Inferior parietal cortex (tissue), 1 donor: ENCODE results near the gene ZNF335.
A peak's percentile ranks its signal among the peaks of the same experiment; 100 is the strongest.

ENCODE experiments used
- DNase-seq: peaks from one replicate; pipeline ENCODE4 v3.0.0-alpha.2; 2016; ENCODE audit errors: extremely low spot score

The ZNF335 gene, protein sequence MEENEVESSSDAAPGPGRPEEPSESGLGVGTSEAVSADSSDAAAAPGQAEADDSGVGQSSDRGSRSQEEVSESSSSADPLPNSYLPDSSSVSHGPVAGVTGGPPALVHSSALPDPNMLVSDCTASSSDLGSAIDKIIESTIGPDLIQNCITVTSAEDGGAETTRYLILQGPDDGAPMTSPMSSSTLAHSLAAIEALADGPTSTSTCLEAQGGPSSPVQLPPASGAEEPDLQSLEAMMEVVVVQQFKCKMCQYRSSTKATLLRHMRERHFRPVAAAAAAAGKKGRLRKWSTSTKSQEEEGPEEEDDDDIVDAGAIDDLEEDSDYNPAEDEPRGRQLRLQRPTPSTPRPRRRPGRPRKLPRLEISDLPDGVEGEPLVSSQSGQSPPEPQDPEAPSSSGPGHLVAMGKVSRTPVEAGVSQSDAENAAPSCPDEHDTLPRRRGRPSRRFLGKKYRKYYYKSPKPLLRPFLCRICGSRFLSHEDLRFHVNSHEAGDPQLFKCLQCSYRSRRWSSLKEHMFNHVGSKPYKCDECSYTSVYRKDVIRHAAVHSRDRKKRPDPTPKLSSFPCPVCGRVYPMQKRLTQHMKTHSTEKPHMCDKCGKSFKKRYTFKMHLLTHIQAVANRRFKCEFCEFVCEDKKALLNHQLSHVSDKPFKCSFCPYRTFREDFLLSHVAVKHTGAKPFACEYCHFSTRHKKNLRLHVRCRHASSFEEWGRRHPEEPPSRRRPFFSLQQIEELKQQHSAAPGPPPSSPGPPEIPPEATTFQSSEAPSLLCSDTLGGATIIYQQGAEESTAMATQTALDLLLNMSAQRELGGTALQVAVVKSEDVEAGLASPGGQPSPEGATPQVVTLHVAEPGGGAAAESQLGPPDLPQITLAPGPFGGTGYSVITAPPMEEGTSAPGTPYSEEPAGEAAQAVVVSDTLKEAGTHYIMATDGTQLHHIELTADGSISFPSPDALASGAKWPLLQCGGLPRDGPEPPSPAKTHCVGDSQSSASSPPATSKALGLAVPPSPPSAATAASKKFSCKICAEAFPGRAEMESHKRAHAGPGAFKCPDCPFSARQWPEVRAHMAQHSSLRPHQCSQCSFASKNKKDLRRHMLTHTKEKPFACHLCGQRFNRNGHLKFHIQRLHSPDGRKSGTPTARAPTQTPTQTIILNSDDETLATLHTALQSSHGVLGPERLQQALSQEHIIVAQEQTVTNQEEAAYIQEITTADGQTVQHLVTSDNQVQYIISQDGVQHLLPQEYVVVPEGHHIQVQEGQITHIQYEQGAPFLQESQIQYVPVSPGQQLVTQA (N-terminal part only)

DNA sequence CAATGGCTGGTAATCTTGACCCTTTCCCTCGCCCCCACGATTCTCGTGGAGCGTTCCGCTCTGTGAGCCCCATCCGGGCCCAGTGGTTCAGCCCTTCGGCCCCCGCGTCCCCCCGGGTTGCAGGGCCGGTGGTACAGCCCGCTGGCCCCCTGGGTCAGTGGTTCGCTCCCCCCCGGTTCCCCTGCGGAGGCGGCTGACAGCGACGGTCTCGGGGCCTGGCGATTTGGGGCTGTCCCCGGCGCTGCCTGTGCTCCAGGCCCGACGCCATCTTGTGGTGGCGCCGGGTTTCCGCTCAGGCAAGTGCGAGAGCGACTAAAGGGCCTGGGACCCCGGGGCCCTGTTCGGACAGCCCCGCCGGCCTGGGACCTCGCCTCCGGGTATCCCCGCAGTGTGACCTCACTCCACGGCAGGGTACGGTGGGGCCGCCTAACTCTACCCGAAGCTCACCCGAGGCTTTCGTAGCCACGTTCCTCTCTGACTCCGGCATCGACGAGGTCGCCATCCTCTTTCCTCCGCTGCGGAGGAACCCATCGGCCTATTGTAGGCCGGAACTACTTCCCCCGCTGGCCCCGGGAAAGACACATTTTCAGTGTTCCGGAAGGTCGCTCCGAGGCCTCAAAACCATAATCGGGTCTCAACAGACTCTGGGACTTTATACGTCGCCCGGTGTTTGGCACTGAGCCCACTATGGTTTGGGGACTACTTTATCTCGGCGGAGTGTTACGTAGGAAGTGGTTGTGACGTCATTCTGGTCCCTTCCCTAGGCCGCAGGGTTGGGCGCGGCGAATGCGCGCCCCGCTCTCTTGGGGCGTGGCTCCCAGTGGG lies at the start of gene ZNF335:
Gene ZNF335, minus strand, starts transcription at position 529 of the 825 bp plus-strand sequence. CDS start 793 bp downstream, outside the sequence.
- DNase-seq: peak; percentile 95

DNA sequence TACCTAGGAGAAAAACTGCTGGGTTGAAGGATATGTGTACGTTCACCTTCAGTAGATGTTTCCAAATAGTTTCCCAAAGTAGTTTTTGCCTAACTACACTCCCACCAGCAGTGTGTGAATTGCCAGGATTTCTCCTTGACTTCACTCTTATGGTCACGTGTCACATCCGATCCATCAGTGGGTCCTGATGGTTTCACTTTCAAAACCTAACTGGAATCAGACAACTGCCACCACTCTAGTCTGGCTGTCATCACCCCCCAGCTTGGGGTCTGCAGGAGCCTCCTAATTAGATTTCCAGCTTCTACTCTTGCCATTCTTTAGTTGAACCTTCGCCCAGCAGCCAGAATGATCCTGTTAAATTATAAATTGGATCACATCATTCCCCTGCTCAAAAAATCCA lies 48.6 kb upstream of the ZNF335 start:
- no peak for DNase-seq

DNA sequence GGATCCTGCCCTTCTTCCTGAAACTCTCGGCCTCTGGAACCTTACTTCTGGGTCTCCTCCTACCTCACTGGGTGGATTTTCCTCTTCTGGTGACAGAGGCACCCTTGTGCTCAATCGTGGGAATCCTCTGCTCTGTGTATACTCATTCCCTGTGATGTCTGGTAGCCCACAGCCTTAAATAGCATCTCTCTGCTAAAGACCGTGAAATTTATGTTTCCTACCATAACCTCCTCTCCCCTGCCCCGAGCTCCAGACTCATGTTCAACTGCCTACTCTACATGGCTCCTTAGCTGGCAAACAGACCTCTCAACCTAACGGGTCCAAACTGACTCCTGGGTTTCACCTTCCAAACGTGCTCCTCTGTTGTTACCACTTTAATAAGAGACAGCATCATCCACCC lies 46.6 kb upstream of the ZNF335 start:
- DNase-seq: no peak

DNA sequence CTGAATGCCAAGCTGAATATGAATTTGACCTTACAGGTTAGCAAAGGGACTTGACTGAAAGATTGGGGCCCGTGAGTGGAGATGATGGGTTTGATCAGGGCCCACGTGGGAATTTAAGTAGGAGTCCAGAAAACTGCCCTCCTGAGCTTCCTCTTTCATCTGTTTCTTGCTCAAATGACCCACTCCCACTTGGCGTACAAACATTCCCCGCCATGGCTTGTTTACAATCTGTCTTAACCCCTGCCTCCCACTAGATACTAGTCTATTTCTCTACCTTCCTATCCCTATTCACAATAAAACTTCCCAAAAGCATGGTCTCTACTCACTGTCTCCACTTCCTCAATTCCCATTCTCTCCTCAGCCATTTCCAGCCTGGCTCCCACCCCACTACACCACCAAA lies 46.1 kb upstream of the ZNF335 start:
- DNase-seq: no peak

DNA sequence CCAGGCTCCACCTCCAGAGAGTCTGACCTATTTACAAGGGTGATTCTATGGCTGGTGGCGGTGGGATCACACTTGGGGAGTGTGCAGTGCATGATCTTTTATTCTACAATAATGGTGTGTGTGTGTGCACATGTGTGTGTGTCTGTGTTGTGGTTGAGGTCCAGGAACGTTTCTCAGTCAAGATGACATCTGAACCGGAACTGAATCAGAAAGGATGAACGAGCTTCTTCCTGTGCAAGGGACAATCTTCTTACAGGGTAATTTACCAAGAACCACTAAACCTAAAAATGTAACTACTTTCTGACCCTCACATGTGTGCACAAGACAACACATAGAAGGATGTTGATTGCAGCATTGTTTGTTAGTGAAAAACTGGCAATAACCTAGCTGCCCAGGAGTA lies 45.3 kb upstream of the ZNF335 start:
- no peak for DNase-seq

DNA sequence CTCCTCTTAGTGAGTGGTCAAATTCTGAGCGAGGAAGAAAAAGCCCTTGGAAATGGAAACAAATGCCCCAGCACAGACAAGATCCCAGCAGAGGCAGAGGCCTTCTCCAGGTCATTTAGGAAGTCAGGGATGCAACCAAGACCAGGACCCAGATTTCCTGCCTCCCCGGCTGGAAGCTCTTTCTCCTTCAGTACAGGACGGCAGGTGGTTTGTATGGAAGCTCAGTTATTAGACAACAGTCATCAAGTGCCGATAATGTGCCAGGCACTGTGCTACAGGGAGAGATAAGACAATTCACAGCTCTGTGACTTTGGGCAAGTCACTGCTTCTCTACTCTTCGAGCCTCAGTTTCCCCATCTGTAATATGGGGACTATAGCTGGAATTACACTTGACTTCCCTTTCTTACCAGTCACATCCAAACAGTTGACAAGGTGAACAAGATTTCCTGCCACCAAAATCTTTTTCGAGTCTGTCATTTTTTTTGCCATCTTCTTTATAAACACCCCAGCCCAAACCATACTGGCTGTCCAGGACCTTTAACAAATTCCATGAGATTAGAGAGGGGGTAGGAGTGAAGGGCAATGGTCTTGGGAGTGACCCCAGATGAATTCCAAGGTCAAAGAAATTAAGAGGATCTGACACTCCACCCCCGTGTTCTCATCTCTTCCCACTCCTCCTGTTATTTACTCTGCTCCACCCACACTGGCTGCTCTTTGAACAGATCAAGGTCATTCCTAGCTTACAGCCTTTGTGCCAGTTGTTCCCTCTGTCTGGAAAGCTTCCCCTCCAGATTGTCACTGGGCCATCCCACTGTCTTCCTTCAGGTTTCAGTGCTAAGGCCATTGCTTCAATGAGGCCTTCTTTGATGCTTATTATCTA lies 42.8 kb upstream of the ZNF335 start:
- no peak for DNase-seq

DNA sequence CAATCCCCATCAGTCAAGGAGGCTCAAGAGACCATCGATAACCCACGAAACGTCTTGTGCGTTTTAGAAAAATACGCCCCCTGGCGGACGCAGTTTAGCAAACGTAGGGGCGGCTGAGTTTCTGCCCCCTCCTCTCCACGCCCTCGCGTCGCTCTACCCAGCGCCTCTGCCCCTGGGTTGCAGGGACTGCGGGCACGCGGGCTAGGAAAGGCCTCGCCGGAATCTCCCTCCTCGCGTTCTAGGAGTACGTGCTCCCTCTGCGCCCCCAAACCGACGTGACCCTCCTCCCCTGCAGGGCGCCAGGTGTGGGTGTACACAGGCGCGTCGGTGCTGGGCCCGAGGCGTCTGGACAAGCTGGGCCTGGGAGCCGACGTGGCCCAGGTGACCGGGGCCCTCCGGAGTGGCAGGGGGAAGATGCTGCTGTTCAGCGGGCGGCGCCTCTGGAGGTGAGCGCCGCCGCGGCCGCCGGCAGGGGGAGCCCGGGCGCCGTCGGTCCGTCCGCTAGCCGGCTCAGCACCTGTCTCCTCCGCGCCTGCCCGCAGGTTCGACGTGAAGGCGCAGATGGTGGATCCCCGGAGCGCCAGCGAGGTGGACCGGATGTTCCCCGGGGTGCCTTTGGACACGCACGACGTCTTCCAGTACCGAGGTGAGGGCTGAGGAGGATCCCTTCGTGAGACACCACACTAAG lies 42.0 kb upstream of the ZNF335 start:
- no peak for DNase-seq

DNA sequence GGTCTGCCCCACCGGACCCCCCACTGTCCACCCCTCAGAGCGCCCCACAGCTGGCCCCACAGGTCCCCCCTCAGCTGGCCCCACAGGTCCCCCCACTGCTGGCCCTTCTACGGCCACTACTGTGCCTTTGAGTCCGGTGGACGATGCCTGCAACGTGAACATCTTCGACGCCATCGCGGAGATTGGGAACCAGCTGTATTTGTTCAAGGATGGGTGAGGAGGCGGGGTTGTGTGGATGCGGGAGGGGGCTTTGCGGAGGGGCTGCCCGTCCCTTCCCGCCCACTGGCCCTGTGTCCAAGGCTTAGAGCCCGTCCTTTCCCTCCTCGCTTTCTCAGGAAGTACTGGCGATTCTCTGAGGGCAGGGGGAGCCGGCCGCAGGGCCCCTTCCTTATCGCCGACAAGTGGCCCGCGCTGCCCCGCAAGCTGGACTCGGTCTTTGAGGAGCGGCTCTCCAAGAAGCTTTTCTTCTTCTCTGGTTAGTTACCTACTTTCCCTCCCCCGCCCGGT lies 41.4 kb upstream of the ZNF335 start:
- no peak for DNase-seq

DNA sequence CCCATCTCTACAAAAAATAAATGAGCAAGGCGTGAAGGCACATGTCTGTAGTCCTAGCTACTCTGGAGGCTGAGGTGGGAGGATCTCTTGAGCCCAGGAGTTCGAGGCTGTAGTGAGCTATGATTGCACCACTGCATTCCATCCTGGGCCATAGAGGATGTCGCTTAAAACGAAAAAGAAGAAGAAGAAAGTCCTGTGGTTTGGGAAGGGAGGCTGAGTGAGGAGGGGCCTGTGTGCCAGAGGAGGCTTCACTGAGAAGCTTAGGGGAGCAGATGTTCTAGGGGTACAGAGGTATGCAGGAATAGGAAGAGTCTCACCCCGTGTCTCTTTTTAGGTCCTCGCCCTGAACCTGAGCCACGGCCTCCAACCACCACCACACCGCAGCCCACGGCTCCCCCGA lies 40.9 kb upstream of the ZNF335 start:
- DNase-seq: no peak

DNA sequence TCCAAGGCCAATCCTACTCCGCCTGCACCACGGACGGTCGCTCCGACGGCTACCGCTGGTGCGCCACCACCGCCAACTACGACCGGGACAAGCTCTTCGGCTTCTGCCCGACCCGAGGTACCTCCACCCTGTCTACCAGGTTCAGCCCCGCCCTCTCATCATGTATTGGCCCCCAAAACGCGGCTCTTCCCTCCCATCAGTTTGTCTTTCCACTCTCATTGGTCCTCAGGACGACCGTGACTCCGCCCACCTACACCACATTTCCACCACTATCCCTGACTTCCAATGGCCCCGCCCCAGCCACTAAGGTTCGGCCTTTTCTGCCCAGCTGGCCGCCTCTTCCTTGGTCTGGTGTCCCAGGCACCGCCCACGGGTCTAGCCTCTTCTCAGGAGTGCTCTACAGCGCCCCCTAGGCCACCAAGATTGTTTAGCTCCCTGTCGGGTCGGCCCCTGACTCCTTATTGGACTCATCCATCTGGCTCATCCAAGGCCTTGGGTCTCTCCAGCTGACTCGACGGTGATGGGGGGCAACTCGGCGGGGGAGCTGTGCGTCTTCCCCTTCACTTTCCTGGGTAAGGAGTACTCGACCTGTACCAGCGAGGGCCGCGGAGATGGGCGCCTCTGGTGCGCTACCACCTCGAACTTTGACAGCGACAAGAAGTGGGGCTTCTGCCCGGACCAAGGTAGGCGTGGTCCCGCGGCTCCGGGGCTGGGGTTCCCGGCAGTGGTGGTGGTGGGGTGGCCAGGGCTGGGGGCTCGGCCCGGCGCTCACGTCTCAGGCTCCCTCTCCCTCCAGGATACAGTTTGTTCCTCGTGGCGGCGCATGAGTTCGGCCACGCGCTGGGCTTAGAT lies 39.9 kb upstream of the ZNF335 start:
- no peak for DNase-seq

DNA sequence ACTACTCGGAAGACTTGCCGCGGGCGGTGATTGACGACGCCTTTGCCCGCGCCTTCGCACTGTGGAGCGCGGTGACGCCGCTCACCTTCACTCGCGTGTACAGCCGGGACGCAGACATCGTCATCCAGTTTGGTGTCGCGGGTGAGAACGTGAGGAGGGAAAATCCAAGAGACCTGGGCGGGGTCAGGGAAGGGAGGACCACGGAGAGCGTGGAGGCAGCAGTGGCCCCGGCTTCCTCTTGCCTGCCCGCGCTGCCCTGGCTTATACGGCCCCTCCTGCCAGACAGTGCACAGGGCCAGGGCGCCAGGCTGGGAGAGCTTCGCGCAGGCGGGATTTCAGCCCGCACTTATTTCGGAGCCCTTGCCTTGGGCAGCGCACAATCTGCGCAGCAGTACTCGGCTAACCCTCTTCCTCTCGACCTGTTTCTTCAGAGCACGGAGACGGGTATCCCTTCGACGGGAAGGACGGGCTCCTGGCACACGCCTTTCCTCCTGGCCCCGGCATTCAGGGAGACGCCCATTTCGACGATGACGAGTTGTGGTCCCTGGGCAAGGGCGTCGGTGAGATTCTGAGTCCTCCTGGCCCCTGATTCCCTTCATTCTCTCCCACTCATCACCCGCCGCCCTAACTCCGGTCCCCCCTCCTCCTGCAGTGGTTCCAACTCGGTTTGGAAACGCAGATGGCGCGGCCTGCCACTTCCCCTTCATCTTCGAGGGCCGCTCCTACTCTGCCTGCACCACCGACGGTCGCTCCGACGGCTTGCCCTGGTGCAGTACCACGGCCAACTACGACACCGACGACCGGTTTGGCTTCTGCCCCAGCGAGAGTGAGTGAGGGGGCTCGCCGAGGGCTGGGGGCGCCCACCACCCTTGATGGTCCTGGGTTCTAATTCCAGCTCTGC lies 38.7 kb upstream of the ZNF335 start:
- DNase-seq: no peak

DNA sequence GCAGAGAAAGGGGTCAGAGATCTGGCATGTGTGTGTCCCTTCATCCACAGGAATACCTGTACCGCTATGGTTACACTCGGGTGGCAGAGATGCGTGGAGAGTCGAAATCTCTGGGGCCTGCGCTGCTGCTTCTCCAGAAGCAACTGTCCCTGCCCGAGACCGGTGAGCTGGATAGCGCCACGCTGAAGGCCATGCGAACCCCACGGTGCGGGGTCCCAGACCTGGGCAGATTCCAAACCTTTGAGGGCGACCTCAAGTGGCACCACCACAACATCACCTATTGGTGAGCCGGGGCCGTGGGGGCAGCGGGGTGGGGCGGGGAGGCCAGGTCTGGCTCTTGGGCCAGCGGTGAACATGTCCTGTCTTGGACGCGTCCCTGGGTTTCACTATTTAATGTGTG lies 37.8 kb upstream of the ZNF335 start:
- DNase-seq: no peak

DNA sequence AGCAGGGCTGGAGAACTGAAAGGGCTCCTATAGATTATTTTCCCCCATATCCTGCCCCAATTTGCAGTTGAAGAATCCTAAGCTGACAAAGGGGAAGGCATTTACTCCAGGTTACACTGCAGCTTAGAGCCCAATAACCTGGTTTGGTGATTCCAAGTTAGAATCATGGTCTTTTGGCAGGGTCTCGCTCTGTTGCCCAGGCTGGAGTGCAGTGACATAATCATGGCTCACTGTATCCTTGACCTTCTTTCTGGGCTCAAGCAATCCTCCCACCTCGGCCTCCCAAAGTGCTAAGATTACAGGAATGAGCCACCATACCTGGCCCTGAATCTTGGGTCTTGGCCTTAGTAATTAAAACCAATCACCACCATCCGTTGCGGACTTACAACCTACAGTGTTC lies 35.7 kb upstream of the ZNF335 start:
- no peak for DNase-seq

DNA sequence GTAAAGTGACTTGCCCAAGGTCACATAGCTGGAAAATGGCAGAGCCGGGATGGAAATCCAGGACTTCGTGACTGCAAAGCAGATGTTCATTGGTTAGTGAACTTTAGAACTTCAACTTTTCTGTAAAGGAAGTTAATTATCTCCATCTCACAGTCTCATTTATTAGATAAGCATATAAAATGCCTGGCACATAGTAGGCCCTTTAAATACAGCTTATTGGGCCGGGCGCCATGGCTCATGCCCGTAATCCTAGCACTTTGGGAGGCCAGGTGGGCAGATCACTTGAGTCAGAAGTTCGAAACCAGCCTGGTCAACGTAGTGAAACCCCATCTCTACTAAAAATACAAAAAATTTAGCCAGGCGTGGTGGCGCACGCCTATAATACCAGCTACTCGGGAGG lies 35.0 kb upstream of the ZNF335 start:
- no peak for DNase-seq

DNA sequence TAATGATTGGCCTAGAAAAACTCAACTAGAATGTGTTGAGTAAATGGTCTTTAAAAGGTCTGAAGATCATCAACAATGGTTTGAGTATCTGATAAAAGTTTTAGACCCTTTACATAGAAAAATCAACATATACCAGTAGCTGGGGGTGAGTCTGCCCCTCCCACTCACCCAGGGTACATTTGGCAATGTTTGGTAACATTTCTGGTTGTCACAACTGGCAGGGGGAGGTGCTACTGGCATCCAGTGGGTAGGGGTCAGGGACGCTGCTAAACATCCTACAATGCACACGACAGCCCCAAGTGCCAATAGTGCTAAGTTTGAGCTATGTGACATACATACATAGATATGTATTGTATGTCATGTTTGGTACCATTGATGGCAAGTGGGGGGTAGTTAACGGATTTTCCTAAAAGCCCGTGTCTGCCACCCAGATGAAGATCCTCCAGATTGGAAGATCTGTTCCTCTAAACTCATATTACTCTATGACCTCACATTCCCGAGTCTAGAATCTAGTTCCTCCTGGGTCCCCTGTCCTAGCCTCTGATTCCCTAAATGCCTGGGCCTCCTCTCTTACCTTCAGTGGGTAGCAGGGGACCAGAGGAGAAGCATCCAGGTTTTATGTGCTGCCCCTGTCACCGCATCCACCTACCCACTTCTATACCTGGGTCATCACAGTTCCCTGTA lies 34.2 kb upstream of the ZNF335 start:
- DNase-seq: no peak

DNA sequence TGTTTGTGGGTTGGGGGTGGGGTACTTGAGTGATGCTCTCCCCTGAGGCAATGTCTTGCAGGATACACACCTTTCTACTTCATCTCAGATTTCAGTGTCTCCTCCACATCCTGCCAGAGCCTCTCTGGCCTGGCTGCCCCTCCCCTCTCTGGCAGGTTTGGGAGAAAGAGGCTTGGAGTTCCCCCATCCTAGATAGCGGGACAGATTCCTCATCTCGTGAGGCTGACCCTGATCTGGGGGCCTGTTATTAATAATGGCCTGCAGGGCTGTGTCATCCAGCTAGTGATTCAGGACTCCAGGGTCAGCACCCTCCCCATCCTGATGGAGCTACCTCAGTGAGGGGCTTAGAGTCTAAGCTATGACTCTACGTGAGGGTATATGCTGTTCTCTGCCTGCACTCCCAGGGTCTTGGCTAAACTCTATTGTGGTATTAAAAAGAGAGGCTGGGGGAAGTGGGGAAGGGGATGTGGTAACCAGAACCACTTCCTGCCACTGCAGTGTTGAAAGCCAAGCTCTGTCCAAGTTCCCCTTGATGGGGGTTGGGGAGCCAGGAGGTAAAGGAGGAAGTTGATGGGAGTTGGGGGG lies 33.0 kb upstream of the ZNF335 start:
- no peak for DNase-seq
